Raji (cell line): ENCODE measurements around the gene KDM4C.

Source experiments
- POLR2A ChIP-seq: IDR thresholded peaks from 2 replicates; pipeline ENCODE4 v1.6.1; 2011; ENCODE audit warnings: low read depth, low read length, control low read depth; ENCODE audit not compliant: insufficient read depth

Gene KDM4C

DNA sequence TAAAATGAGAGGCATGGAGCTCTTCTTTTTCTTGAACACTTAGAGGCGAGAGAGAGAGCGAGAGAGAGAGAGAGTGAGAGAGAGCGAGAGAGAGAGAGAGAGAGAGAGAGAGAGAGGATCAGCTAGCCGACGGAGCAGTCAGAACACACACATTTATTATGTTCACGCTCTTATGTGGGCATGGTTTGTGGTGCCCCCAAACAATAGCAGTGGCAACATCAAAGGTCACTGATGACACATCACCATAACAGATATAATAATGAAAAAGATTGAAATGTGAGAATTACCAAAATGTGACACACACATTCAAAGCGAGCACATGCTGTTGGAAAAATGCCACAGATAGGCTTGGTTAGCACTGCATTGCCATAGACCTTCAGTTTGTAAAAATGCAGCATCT is 116.1 kb downstream of the KDM4C start:
- no peak for TF ChIP-seq POLR2A

GRCh38 chr9:6876195-6876894 is 118.6 kb downstream of the KDM4C start:
- no peak for TF ChIP-seq POLR2A

DNA sequence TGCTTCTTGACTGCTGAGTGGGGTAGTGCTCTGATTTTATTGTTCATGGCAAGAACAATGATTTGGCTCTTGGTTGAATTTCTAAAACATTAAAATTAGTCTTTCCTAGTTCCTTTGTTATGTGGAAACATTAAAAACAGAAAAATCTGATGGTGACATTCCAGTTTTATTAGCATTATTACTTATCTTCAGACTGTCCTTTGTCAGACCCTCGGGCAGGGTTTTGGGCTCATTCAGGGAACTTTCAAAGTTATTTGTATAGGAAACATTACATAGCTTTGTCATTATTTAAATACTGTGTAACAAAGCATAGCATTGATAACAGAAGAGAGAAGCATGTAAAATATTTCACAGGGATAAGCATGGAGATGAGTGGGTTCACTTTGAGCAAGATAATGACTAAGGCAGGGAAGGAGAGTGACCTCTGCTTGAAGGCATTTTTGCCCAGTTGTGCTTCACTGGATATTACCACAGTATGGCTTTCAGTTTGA is 119.9 kb downstream of the KDM4C start:
- no peak for TF ChIP-seq POLR2A

- TF ChIP-seq POLR2A = no peak
Measured at GRCh38 chr9:6880626-6881025, 122.9 kb downstream of the KDM4C start.

- no peak for TF ChIP-seq POLR2A
Measured at GRCh38 chr9:6884101-6884500, 126.3 kb downstream of the KDM4C start.

GRCh38 chr9:6884990-6885389 is 127.2 kb downstream of the KDM4C start:
- TF ChIP-seq POLR2A = no peak

DNA sequence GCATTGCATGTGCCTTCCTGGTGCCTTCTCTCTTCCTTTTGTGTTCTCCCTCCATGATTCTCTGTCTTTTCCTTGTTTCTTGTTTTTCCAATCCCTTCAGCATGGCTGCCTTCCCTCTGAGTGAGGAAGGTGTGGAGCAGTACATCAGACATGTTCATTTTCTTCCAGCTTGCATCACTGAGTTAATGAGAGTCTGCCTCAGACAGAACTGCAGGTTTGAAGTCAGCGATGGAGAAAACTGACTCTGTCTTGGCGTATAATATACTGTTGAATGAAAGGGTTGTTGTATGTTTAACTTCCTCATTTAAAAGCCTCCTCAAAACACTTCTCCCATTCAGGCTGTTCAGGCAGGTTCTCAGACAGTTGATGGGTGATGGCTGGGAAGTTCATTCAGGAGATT is 129.3 kb downstream of the KDM4C start:
- no peak for TF ChIP-seq POLR2A

DNA sequence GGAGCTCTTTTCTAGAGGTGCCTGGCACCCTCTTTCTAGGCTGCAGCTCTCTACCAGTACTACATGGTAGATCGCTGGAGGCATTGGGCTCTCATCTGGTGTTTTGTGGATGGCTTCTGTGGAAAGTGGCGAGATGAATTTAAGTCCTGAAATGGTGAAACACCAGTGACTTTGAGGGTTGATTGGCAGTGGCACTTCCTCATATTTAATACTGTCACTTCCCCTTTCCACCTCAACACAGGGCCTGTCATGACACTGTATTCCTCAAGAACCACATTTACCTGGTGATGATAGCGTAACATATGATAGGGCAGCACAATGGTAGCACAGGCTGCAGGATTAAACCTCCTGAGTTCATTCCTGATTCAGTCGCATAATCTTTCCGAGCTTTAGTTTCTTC is 132.1 kb downstream of the KDM4C start:
- no peak for TF ChIP-seq POLR2A

DNA sequence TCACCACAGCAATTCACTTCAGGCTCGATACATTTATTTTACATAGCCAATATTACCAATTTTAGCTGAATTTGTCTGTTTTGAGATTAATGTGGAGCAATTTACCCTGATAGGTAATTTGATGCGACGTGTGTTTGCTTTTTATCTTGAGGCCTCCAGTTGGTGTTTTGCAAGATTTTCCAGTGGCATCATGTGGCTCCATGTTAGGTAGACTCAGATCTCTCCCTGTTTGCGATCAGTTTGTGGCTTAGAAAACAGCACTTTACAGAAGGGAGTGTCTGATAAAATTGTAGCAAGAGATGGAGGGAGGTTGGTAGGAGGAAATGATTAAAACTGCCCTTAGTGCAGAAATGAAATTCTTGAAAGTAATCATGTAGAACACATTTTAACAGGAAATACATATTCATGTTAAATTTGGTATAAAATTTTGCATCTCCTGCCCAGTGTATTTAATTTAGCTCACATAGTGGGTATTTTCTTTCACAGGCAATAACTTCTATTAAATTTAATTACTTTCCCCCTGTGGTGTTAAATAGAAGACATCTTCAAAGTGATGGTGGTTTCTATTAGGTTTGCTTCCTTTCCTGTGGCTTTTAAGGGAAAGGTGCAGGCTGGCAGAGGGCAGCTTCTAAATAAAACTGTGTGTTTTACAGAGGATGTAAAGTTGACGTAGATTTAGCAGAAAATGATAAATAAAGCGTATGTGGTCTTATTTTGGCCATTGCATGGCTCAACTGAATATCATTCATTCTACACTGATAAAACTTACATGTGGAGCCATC is 135.8 kb downstream of the KDM4C start:
- no peak for TF ChIP-seq POLR2A

- no peak for TF ChIP-seq POLR2A
Measured at GRCh38 chr9:6894135-6894534, 136.4 kb downstream of the KDM4C start.

GRCh38 chr9:6895754-6896153 is 138.0 kb downstream of the KDM4C start:
- TF ChIP-seq POLR2A = no peak

- no peak for TF ChIP-seq POLR2A
Measured at GRCh38 chr9:6896562-6896961, 138.8 kb downstream of the KDM4C start.

GRCh38 chr9:6897207-6897822 is 139.5 kb downstream of the KDM4C start:
- no peak for TF ChIP-seq POLR2A

DNA sequence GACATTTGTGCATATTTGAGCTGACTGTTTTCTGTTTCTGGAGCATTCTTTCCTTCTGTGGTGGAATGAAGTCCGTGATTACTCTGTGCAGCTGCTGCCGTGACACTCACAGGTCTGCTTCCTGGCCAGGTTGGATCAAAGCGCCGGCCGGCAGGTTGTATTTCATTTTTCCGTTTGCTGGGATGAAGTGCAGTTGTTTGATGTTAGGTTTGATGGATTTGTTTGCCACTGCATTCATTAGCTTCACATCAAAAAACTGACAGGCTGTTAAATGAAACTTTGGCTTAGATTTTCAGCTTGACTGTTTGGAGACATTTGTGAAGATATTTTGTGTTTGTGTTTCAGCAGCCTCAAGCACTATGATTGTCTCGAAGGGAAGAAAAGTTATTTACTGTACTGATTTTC is 140.1 kb downstream of the KDM4C start:
- no peak for TF ChIP-seq POLR2A

- TF ChIP-seq POLR2A = no peak
Measured at GRCh38 chr9:6899274-6899673, 141.5 kb downstream of the KDM4C start.

DNA sequence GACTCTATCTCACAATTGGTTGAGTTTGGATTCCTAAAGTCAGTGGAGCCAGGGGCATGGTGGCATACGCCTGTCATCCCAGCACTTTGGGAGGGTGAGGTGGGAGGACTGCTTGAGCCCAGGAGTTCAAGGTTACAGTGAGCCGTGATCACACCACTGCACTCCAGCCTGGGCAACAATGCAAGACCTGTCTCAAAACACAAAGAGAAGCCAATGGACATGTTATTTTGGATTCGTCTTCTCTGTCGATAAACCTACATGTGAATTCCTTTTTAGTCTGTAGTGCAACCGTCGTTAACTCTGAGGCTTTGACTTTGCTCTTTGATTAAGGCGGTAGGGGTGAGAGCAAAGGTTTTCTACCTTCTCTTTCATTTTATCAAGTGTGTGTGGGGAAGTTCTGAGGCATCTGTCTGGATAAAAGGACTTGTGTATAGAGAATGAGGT is 142.7 kb downstream of the KDM4C start:
- TF ChIP-seq POLR2A = no peak
